ENCODE data around the gene CENPK. TPM values are rescaled to one million over a fixed set of nuclear protein-coding genes. Genes with fewer than 3 reads are reported as not detected.

CENPK gene
- total and polyA plus RNA-seq, 12 donors = 0.32 to 13.7 (median 1.3) TPM; not detected in 1

- H3K4me3 ChIP-seq = no peak overlapping the region
- intact Hi-C loops (cut with DNase I) = no loop called here
- no peak overlapping the region for H3K27ac ChIP-seq
- H3K36me3 ChIP-seq (replicated peaks in 1 of 2) = no peaks in the 10 kb centered on the region
- no peaks in the 10 kb centered on the region for H3K4me1 ChIP-seq (replicated peaks in 1 of 2)
- H3K9me3 ChIP-seq (replicated peaks in 1 of 3) = no peaks in the 10 kb centered on the region
- H3K27me3 ChIP-seq = no peaks in the 10 kb centered on the region
- 77 to 95% (median 87%) methylated on average over 5 of the region's 5 CpGs for WGBS, 4 donors
- no peak for DNase-seq
- TF ChIP-seq POLR2A (IDR thresholded peaks at IDR 0.05) = no peak
- TF ChIP-seq, protein P1, sequence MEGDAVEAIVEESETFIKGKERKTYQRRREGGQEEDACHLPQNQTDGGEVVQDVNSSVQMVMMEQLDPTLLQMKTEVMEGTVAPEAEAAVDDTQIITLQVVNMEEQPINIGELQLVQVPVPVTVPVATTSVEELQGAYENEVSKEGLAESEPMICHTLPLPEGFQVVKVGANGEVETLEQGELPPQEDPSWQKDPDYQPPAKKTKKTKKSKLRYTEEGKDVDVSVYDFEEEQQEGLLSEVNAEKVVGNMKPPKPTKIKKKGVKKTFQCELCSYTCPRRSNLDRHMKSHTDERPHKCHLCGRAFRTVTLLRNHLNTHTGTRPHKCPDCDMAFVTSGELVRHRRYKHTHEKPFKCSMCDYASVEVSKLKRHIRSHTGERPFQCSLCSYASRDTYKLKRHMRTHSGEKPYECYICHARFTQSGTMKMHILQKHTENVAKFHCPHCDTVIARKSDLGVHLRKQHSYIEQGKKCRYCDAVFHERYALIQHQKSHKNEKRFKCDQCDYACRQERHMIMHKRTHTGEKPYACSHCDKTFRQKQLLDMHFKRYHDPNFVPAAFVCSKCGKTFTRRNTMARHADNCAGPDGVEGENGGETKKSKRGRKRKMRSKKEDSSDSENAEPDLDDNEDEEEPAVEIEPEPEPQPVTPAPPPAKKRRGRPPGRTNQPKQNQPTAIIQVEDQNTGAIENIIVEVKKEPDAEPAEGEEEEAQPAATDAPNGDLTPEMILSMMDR (IDR thresholded peaks at IDR 0.05) = no peak
These were observed 9.0 kb downstream of the CENPK start for GRCh38 chr5:65553941-65554340.

DNA sequence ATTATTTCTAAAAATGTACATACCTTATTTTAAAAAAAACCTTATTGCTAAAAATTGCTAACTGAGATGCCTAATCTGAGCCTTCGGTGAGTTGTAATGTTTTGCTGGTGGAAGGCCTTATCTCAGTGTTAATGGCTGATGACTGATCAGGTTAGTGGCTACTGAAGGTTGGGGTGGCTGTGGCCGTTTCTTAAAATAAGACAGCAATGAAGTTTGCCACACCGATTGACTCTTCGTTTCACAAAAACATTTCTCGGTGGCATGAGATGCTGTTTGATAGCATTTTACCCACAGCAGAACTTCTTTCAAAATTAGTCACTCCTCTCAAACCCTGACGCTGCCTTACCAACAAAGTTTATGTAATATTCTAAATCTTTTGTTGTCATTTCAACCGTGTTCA is 14.7 kb downstream of the CENPK start:
- 91 to 98% (median 97%) methylated on average over 7 of the region's 7 CpGs for WGBS, 4 donors
- H3K4me1 ChIP-seq (replicated peaks in 1 of 2) = no peaks in the 10 kb centered on the region
- H3K27me3 ChIP-seq = no peaks in the 10 kb centered on the region
- TF ChIP-seq POLR2A (IDR thresholded peaks at IDR 0.05) = no peak
- TF ChIP-seq, protein P1 (IDR thresholded peaks at IDR 0.05) = no peak
- no peak overlapping the region for H3K4me3 ChIP-seq
- intact Hi-C loops (cut with DNase I) = no loop called here
- no peak for DNase-seq
- no peaks in the 10 kb centered on the region for H3K9me3 ChIP-seq (replicated peaks in 1 of 3)
- no peaks in the 10 kb centered on the region for H3K36me3 ChIP-seq (replicated peaks in 1 of 2)
- no peak overlapping the region for H3K27ac ChIP-seq

DNA sequence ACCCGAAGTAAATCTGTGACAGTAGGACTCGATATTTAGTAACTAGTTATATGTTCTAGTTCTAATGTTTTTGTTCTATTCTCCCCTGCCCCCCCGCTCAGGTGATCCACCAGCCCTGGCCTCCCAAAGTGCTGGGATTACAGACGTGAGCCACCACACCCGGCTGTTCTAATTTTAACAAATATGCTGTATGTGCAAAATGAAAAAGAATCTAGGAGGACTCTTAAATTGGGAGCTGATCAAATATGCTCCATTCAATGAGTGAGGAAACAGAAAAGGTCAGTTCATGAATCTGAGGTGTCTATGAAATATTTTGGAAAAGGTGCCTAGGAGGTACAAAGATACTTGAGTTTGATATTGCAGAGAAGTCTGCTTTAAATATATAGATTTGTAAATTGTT is 16.8 kb downstream of the CENPK start:
- H3K27me3 ChIP-seq = no peaks in the 10 kb centered on the region
- H3K36me3 ChIP-seq (replicated peaks in 1 of 2) = no peaks in the 10 kb centered on the region
- no peaks in the 10 kb centered on the region for H3K4me1 ChIP-seq (replicated peaks in 1 of 2)
- intact Hi-C loops (cut with DNase I) = no loop called here
- no peak for TF ChIP-seq POLR2A (IDR thresholded peaks at IDR 0.05)
- TF ChIP-seq, protein P1 (IDR thresholded peaks at IDR 0.05) = no peak
- no peak overlapping the region for H3K4me3 ChIP-seq
- WGBS, 4 donors = 78 to 96% (median 89%) methylated on average over 5 of the region's 5 CpGs
- H3K9me3 ChIP-seq (replicated peaks in 1 of 3) = no peaks in the 10 kb centered on the region
- no peak for DNase-seq
- no peak overlapping the region for H3K27ac ChIP-seq

DNA sequence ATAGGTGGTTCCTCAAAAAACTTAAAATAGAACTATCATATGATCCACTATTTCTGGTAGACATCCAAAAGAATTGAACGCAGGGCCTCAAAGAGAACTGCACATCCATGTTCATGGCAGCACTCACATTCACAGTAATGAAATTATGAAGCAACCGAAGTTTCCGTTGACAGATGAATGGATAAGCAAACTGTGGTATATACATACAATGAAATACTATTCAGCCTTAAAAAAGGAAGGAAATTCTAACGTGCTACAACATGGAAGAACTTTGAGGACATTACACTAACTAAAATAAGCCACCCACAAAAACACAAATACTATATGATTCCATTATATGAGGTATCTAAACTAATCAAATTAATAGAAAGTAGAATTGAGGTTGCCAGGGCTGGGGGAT is 18.5 kb downstream of the CENPK start:
- H3K9me3 ChIP-seq (replicated peaks in 1 of 3) = no peaks in the 10 kb centered on the region
- no peaks in the 10 kb centered on the region for H3K4me1 ChIP-seq (replicated peaks in 1 of 2)
- TF ChIP-seq, protein P1 (IDR thresholded peaks at IDR 0.05) = no peak
- TF ChIP-seq POLR2A (IDR thresholded peaks at IDR 0.05) = no peak
- no peak overlapping the region for H3K27ac ChIP-seq
- H3K4me3 ChIP-seq = no peak overlapping the region
- H3K27me3 ChIP-seq = no peaks in the 10 kb centered on the region
- no peaks in the 10 kb centered on the region for H3K36me3 ChIP-seq (replicated peaks in 1 of 2)
- DNase-seq = no peak
- WGBS, 4 donors = 94 to 96% (median 96%) methylated on average over 4 of the region's 4 CpGs
- intact Hi-C loops (cut with DNase I) = no loop called here

Measured in adrenal gland (tissue), 12 donors.